Hematopoietic multipotent progenitor cell (in vitro differentiated cells): ENCODE measurements around the gene UCP3. TPM values are rescaled to one million over a fixed set of nuclear protein-coding genes. Genes with fewer than 3 reads are reported as not detected.

Experiments
- DNase-seq, 3 donors: peaks; one replicate each; pipeline ENCODE4 v3.0.0-alpha.2; 2011 to 2015; ENCODE audit warnings: low read depth in 2 of 3, low spot score in 2 of 3
- total RNA-seq: library from RNA; depleted of rRNA; stranded (reverse); fragments of >200 nt; gene quantifications from one replicate; pipeline ENCODE4 v1.2.3, GENCODE V29; 2012

The UCP3 gene
- total RNA-seq, 1 donor = 2.4 TPM

- DNase-seq = peak in 1 of 3 donors; percentile 36
These were observed 9.6 kb upstream of the UCP3 start for GRCh38 chr11:74018331-74019005.

- no peak for DNase-seq
These were observed 8.7 kb upstream of the UCP3 start for GRCh38 chr11:74017631-74018030.

GRCh38 chr11:74015919-74016684 is 7.2 kb upstream of the UCP3 start:
- DNase-seq = no peak

DNA sequence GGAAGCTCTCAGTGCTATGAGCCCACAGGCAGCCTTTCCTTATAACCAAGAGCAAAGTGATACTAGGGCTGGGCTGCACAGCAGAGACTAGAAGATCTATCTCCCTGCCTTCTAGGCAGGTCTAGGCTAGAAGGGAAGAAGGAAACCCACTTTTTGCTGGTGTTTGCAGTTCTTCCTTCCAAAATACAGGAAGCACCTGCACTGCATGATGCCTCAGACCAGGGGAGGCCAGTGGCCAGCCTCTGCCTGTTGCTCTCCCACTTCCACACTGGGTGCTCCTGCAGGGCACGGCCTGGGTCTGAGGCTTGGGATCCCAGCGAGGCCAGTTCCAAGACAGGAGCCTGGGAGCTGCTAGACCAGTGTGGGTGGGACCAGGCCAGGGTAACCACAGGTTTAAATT is 6.0 kb upstream of the UCP3 start:
- DNase-seq = peak in 1 of 3 donors; percentile 62

DNA sequence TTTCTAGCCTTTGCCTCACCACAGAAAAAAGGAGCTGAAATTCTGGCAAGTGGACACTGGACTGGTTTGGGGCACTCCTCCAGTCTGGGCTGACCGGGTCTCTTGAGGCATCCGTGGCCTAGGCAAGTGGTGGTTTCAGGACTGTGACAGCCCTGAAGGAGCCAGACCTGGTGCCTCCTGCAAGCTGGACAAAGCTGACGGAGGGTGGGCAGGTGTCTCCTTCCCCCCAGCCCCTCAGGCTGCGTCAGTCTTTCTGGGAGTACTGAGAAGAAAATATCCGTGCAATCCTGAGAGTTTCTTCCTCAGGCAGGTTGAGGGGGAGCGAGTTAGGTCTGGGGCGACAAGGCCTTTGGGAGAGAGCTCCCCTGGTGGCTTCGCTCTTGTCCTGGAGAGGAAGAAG is 4.3 kb upstream of the UCP3 start:
- DNase-seq = no peak

DNA sequence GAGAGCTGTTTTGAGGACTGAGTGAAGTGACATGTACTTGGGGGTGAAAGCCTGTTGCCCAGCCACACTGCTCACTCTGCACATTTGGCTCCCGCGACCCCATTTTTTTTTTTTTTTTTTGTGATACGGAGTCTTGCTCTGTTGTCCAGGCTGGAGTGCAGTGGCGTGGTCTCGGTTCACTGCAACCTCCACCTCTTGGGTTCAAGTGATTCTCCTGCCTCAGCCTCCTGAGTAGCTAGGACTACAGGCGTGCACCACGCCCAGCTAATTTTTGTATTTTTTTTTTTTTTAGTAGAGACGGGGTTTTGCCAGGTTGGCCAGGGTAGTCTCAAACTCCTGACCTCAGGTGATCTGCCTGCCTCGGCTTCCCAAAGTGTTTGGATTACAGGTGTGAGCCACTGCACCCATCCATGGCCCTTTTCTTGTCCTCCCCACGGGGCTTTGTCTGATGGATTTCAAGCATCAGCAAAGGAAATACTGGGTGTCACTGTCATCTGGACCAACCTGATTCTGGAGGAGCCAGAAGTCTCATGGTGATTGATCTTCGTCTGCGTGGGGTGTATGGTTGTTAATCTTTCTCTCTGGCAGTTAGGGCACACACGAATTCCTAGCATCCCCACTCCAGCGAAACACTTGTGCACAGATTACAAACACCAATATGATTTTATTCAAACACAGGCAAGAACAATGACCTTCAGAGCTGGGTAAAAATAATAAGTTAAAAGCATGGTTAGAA is 3.4 kb upstream of the UCP3 start:
- no peak for DNase-seq

GRCh38 chr11:74011360-74012073 is 2.6 kb upstream of the UCP3 start:
- DNase-seq = peak; percentile 41 to 79 (median 63)

DNA sequence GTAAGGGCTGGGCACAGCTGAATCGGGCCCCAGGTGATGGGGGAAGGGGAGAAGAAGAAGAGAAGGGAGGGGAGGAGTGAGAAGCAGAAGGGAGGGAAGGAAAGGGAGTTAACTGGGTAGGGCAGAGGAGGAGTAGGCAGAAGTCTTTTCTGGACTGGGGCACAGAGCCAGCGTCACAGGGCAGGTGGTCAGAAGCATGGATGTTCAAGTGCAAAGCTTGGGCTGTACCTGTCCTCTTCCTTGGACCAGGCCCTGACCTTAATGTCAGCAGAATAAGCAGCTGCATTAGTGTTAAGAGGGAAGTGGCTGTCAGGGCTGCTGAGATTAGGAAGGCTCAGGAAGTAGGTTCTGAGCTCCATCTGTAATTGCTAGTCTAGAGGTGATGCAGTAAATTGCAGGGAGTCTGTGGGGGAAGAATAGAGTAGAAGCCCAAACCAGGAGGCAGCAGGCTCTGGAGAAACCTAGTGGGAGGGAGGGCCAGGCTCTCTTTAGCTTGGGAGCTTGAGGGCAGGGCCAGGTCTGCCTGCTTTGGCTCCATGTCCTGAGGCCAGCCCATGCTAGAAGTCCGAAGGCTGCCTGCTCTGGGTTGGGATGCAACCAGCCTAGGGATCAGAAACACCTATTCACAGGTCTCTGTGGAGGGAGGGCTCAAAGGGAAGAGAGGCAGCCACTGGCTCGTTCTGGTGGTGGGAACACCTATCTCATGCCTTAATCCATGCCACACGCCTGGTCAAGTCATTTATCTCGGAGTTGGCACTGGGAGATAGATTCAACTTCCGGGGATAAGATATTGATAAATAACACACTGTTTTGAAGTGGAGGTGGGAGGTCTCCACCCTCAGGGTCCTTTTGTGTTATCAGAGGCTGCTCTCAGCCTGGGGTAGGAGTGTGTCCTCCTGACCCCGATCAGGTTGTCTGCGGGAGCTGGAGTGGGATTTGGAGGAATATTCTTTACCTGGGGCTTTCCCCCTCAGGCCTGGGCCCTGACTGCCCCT is 1.7 kb upstream of the UCP3 start:
- peak in 1 of 3 donors; percentile 40 for DNase-seq

GRCh38 chr11:74009675-74010305 is 905 bp upstream of the UCP3 start:
- no peak for DNase-seq

GRCh38 chr11:74009230-74009547 is 304 bp upstream of the UCP3 start:
- DNase-seq = no peak

- DNase-seq = no peak
These were observed 1.1 kb downstream of the UCP3 start for GRCh38 chr11:74007691-74008372.

DNA sequence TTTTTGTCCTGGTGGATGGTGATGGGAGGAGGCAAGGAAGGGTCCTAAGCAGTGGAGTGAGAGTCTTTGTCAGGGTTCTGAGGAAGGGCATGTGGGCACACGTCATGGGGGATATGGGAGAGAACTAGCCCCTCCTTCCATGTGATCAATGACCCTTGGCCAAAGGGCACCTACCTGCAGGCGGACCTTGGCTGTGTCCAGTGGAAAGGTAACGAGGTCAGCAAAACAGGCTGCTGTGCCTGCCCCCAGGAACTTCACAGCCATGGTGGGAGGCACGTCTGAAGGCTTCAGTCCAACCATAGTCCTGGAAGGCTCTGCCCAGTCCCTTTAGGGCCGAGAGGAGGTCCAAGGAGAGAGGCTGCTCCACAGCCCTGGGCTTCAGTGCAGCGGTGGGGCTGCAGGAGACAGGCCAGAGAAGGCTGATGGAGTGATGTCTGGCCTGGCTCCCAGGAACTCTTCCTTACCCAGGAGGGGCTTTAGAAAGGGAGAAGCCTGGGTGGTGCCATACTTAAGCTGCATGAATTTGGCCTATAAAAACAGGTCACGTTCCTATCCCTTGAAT is 2.1 kb downstream of the UCP3 start:
- no peak for DNase-seq

- no peak for DNase-seq
These were observed 3.0 kb downstream of the UCP3 start for GRCh38 chr11:74005721-74006517.

DNA sequence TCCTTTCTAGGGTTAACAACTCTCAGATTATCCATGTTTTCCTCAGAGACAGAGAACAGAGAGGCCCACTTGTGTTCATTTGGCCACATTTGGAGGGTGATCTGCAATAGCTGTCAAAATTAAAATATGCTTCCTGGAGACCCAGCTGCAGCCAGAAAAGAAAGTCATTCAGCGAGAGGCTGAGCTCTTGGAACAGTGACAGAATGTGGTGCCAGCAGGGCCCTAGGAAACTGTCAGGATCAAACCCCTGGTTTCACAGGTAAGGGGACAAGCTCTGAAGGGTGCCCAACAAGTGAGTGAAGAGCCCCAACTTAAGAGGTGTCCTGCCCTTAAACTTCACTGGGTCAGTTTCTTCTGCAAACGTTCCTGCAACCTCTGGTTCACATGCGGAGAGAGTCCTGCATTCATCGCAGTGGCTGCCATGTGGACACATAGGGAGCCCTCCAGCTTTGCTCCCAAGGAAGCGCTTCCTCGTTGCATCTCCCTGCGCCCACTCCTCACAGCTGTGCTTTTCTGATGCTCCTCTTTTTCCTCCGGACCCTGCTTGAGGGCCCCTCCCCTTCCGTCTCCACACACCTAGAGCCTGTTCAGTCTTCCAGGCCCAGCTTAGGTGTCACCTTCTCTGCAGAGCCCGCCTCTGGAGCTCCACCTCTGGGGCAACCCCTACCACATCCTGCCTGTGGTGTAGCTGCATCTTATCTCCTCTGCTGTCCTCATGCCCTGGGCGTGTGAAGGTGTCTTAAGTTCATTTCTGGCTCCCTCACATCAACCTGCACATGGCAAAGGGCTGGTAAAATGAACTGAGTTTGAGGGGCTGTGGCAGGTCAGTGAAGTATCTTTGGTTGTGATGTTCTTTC is 3.9 kb downstream of the UCP3 start:
- peak in 2 of 3 donors; percentile 57 to 69 for DNase-seq

- DNase-seq = no peak
These were observed 4.7 kb downstream of the UCP3 start for GRCh38 chr11:74004046-74004695.

- no peak for DNase-seq
These were observed 6.1 kb downstream of the UCP3 start for GRCh38 chr11:74002832-74003231.
